SK-N-MC (cell line): ENCODE results near the gene PCDH7.

ENCODE experiments used
- EZH2 ChIP-seq: fragments of 200-600 bp; sonication (generic); IDR thresholded peaks from one replicate; pipeline ENCODE4 v1.6.1; 2017; ENCODE audit warnings: antibody characterized with exemption
- FOXP2 ChIP-seq: optimal IDR thresholded peaks from 2 replicates; pipeline ENCODE3; 2011; ENCODE audit warnings: mild to moderate bottlenecking, moderate library complexity; ENCODE audit not compliant: insufficient read depth; ENCODE audit errors: extremely low read length, control extremely low read depth
- POLR2AphosphoS5 ChIP-seq: IDR thresholded peaks from 2 replicates; pipeline ENCODE4 v1.6.1; 2012; ENCODE audit warnings: mild to moderate bottlenecking, low read depth, low read length, borderline replicate concordance

DNA sequence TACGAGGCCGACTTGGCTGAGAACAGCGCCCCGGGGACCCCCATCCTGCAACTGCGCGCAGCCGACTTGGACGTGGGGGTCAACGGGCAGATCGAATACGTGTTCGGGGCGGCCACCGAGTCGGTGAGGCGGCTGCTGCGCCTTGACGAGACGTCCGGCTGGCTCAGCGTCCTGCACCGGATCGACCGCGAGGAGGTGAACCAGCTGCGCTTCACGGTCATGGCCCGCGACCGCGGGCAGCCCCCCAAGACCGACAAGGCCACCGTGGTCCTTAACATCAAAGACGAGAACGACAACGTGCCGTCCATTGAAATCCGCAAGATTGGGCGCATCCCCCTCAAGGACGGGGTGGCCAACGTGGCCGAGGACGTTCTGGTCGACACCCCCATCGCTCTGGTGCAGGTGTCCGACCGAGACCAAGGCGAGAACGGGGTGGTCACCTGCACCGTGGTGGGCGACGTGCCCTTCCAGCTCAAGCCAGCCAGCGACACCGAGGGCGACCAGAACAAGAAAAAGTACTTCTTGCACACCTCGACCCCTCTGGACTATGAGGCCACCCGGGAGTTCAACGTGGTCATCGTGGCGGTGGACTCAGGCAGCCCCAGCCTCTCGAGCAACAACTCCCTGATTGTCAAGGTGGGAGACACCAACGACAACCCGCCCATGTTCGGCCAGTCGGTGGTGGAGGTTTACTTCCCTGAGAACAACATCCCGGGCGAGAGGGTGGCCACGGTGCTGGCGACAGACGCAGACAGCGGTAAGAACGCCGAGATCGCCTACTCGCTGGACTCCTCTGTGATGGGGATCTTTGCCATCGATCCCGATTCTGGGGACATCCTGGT lies 2.4 kb downstream of the PCDH7 start:
- no peak for TF ChIP-seq POLR2AphosphoS5
- no peak for TF ChIP-seq EZH2
- no peak for TF ChIP-seq FOXP2
